ENCODE measurements around the gene APIP. TPM values are rescaled to one million over a fixed set of nuclear protein-coding genes. Genes with fewer than 3 reads are reported as not detected.

APIP gene
- polyA plus RNA-seq, 2 of the 4 experiments (the other 2 are of a cell fraction), result 42.4 to 55.6 TPM

DNA sequence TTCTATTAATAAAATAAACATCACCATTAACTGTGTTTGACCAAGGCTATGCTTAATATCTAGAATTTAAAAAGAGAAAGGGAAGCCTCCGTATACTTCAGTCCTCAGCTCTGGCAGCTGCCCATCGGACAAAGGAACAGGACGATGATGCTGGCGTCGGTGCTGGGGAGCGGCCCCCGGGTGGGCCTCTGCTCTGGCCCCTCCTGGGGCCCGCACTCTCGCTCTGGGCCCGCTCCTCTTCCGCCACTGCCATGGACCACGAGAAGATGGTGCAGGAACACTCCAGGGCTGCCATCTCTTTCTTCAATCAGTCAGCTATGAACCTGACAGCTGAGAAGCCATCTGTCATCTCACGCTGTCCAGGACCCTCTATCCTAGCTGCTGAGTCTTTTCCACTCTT, 25.5 kb upstream of the APIP start:
- no peak for FAIRE-seq
- ChIA-PET POLR2A (no interaction called here), CTCF (interaction anchor here (0.9 to 1.5 kb wide), 3 partner anchors 15 to 450 kb away, joined by 3 to 4 read pairs (median 3); no protein-coding TSS in a partner anchor)
- no peak for ATAC-seq
- Histone ChIP-seq H3K4me1 (no peaks in the 10 kb centered on the region), H3K4me3 (no peak overlapping the region), H3K4me2 (no peak overlapping the region), H3K9me3 (peaks cover 14% of the 10 kb centered on the region; the same call in 2 of the 3 replicates), H3K27ac (no peak overlapping the region)
- no peak for TF ChIP-seq MAFK (IDR thresholded peaks at IDR 0.05; ENCODE audit: partially characterized antibody)
- no peak for TF ChIP-seq HEYL (CRISPR knock-in tag; IDR thresholded peaks at IDR 0.05)
- no peak for TF ChIP-seq KDM5A (IDR thresholded peaks at IDR 0.05)
- no peak for TF ChIP-seq RARB (CRISPR knock-in tag; IDR thresholded peaks at IDR 0.05)
- TF ChIP-seq, protein P1, sequence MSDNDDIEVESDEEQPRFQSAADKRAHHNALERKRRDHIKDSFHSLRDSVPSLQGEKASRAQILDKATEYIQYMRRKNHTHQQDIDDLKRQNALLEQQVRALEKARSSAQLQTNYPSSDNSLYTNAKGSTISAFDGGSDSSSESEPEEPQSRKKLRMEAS (IDR thresholded peaks at IDR 0.05), result no peak
- TF ChIP-seq, protein P2, sequence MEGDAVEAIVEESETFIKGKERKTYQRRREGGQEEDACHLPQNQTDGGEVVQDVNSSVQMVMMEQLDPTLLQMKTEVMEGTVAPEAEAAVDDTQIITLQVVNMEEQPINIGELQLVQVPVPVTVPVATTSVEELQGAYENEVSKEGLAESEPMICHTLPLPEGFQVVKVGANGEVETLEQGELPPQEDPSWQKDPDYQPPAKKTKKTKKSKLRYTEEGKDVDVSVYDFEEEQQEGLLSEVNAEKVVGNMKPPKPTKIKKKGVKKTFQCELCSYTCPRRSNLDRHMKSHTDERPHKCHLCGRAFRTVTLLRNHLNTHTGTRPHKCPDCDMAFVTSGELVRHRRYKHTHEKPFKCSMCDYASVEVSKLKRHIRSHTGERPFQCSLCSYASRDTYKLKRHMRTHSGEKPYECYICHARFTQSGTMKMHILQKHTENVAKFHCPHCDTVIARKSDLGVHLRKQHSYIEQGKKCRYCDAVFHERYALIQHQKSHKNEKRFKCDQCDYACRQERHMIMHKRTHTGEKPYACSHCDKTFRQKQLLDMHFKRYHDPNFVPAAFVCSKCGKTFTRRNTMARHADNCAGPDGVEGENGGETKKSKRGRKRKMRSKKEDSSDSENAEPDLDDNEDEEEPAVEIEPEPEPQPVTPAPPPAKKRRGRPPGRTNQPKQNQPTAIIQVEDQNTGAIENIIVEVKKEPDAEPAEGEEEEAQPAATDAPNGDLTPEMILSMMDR (IDR thresholded peaks at IDR 0.05), result no peak
- TF ChIP-seq MAZ (IDR thresholded peaks at IDR 0.05; ENCODE audit: borderline replicate concordance, low read depth, low read length), result no peak
- TF ChIP-seq EHMT2 (IDR thresholded peaks at IDR 0.05; ENCODE audit: low read depth), result no peak
- TF ChIP-seq, protein P3, sequence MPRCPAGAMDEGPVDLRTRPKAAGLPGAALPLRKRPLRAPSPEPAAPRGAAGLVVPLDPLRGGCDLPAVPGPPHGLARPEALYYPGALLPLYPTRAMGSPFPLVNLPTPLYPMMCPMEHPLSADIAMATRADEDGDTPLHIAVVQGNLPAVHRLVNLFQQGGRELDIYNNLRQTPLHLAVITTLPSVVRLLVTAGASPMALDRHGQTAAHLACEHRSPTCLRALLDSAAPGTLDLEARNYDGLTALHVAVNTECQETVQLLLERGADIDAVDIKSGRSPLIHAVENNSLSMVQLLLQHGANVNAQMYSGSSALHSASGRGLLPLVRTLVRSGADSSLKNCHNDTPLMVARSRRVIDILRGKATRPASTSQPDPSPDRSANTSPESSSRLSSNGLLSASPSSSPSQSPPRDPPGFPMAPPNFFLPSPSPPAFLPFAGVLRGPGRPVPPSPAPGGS (IDR thresholded peaks at IDR 0.05), result no peak
- TF ChIP-seq, protein P4, sequence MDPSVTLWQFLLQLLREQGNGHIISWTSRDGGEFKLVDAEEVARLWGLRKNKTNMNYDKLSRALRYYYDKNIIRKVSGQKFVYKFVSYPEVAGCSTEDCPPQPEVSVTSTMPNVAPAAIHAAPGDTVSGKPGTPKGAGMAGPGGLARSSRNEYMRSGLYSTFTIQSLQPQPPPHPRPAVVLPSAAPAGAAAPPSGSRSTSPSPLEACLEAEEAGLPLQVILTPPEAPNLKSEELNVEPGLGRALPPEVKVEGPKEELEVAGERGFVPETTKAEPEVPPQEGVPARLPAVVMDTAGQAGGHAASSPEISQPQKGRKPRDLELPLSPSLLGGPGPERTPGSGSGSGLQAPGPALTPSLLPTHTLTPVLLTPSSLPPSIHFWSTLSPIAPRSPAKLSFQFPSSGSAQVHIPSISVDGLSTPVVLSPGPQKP (IDR thresholded peaks at IDR 0.05; ENCODE audit: low read depth, low read length), result no peak
- no peak for TF ChIP-seq JUNB (IDR thresholded peaks at IDR 0.05)
- TF ChIP-seq CEBPB (IDR thresholded peaks at IDR 0.05), result no peak
- no peak for TF ChIP-seq RFX5 (IDR thresholded peaks at IDR 0.05)
- no peak for TF ChIP-seq CBX2 (IDR thresholded peaks at IDR 0.05; ENCODE audit: borderline replicate concordance, low read depth)
- no peak for TF ChIP-seq HOXA7 (CRISPR knock-in tag; IDR thresholded peaks at IDR 0.05)
- TF ChIP-seq ZC3H11A (IDR thresholded peaks at IDR 0.05), result no peak
- TF ChIP-seq, protein P5, sequence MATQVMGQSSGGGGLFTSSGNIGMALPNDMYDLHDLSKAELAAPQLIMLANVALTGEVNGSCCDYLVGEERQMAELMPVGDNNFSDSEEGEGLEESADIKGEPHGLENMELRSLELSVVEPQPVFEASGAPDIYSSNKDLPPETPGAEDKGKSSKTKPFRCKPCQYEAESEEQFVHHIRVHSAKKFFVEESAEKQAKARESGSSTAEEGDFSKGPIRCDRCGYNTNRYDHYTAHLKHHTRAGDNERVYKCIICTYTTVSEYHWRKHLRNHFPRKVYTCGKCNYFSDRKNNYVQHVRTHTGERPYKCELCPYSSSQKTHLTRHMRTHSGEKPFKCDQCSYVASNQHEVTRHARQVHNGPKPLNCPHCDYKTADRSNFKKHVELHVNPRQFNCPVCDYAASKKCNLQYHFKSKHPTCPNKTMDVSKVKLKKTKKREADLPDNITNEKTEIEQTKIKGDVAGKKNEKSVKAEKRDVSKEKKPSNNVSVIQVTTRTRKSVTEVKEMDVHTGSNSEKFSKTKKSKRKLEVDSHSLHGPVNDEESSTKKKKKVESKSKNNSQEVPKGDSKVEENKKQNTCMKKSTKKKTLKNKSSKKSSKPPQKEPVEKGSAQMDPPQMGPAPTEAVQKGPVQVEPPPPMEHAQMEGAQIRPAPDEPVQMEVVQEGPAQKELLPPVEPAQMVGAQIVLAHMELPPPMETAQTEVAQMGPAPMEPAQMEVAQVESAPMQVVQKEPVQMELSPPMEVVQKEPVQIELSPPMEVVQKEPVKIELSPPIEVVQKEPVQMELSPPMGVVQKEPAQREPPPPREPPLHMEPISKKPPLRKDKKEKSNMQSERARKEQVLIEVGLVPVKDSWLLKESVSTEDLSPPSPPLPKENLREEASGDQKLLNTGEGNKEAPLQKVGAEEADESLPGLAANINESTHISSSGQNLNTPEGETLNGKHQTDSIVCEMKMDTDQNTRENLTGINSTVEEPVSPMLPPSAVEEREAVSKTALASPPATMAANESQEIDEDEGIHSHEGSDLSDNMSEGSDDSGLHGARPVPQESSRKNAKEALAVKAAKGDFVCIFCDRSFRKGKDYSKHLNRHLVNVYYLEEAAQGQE (IDR thresholded peaks at IDR 0.05), result no peak
- no peak for TF ChIP-seq RCOR1 (IDR thresholded peaks at IDR 0.05; ENCODE audit: low read depth, low read length)
- no peak for TF ChIP-seq NR3C1 (IDR thresholded peaks at IDR 0.05)
- 94% methylated on average over 13 of the region's 13 CpGs for WGBS (ENCODE audit: missing lambda C conversion rate)
- DNase-seq (ENCODE audit: low read depth in 1 of 2, low spot score in 1 of 2), result no peak

All from A549 (cell line).